ENCODE measurements around the gene HS1BP3. TPM values are rescaled to one million over a fixed set of nuclear protein-coding genes. Genes with fewer than 3 reads are reported as not detected.

Gene HS1BP3
- total and polyA plus RNA-seq, 2 of the 13 experiments (the other 11 are each of a cell fraction or from before 2014, with no cell fraction given) = 15.2 to 22.0 TPM

DNA sequence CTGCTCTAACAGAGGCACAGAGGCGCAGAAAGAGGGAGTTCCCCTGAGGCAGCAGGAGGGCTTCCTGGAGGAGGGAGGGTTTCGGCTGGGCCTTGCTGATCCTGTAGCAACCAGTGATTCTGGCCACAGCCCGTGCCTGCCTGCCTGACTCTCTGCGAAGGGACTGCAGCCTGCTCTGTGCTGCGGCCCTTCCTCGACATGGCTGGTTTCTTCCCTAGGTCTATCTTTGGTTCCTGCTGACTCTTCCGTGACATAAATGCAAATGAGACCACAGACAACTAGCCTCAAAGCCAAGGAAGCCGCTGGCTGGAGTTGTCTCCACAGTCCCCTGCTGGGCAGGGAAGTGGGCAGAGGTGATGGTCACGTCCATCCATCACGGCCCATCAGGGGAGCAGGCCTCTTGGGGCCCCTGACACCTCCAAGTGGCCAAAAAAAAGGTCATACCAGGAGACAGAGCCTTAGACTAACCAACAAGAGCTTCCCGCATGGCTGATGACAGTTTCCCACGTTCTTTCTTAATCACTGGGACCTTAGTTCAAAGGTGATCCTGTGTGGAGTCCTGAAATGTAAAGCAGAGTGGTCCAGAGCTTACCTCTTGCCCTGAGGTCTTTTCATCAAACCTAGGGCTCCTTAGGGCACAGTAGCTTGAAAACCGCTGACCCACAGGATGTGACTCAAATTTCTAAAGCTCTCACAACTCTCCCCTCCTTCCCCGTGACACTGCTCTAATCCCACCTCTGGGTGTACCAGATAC lies 55.3 kb downstream of the HS1BP3 start (continued):
- TF ChIP-seq, protein P1, sequence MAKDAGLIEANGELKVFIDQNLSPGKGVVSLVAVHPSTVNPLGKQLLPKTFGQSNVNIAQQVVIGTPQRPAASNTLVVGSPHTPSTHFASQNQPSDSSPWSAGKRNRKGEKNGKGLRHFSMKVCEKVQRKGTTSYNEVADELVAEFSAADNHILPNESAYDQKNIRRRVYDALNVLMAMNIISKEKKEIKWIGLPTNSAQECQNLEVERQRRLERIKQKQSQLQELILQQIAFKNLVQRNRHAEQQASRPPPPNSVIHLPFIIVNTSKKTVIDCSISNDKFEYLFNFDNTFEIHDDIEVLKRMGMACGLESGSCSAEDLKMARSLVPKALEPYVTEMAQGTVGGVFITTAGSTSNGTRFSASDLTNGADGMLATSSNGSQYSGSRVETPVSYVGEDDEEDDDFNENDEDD (CRISPR knock-in tag; IDR thresholded peaks at IDR 0.05; ENCODE audit: borderline replicate concordance) = no peak
- TF ChIP-seq, protein P2, sequence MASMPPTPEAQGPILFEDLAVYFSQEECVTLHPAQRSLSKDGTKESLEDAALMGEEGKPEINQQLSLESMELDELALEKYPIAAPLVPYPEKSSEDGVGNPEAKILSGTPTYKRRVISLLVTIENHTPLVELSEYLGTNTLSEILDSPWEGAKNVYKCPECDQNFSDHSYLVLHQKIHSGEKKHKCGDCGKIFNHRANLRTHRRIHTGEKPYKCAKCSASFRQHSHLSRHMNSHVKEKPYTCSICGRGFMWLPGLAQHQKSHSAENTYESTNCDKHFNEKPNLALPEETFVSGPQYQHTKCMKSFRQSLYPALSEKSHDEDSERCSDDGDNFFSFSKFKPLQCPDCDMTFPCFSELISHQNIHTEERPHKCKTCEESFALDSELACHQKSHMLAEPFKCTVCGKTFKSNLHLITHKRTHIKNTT (CRISPR knock-in tag; IDR thresholded peaks at IDR 0.05) = no peak
- TF ChIP-seq KLF11 (CRISPR knock-in tag; IDR thresholded peaks at IDR 0.05) (no peak), ZMYM3 (CRISPR knock-in tag; IDR thresholded peaks at IDR 0.05) (peak; percentile 52; the same call in 1 of the 2 replicates), MED13 (CRISPR knock-in tag; IDR thresholded peaks at IDR 0.05) (no peak), PHF21A (CRISPR knock-in tag; IDR thresholded peaks at IDR 0.05) (no peak), PHB2 (IDR thresholded peaks at IDR 0.05; ENCODE audit: partially characterized antibody) (no peak), ATAD3A (CRISPR knock-in tag; IDR thresholded peaks at IDR 0.05) (no peak), ZFP36L2 (CRISPR knock-in tag; IDR thresholded peaks at IDR 0.05) (no peak), ZNF550 (CRISPR knock-in tag; IDR thresholded peaks at IDR 0.05; ENCODE audit: borderline replicate concordance) (no peak), SRY (CRISPR knock-in tag; IDR thresholded peaks at IDR 0.05) (no peak), NR2F1 (CRISPR knock-in tag; IDR thresholded peaks at IDR 0.05) (peak in 1 of 2 experiments; percentile 38; a peak in 1 of 4 replicates), ZNF333 (CRISPR knock-in tag; IDR thresholded peaks at IDR 0.05; ENCODE audit: borderline replicate concordance) (no peak), CREB1 (IDR thresholded peaks at IDR 0.05) (no peak), CREB1 (CRISPR knock-in tag; IDR thresholded peaks at IDR 0.05) (no peak), ZKSCAN8 (CRISPR knock-in tag; IDR thresholded peaks at IDR 0.05; ENCODE audit: borderline replicate concordance) (no peak), MZF1 (CRISPR knock-in tag; IDR thresholded peaks at IDR 0.05; ENCODE audit: borderline replicate concordance) (no peak), HOXA3 (CRISPR knock-in tag; IDR thresholded peaks at IDR 0.05) (no peak), ZNF737 (CRISPR knock-in tag; IDR thresholded peaks at IDR 0.05; ENCODE audit: borderline replicate concordance) (no peak), ZFX (CRISPR knock-in tag; IDR thresholded peaks at IDR 0.05; ENCODE audit: low read depth) (peak; percentile 50; the same call in 1 of the 2 replicates)
- TF ChIP-seq, protein P3, sequence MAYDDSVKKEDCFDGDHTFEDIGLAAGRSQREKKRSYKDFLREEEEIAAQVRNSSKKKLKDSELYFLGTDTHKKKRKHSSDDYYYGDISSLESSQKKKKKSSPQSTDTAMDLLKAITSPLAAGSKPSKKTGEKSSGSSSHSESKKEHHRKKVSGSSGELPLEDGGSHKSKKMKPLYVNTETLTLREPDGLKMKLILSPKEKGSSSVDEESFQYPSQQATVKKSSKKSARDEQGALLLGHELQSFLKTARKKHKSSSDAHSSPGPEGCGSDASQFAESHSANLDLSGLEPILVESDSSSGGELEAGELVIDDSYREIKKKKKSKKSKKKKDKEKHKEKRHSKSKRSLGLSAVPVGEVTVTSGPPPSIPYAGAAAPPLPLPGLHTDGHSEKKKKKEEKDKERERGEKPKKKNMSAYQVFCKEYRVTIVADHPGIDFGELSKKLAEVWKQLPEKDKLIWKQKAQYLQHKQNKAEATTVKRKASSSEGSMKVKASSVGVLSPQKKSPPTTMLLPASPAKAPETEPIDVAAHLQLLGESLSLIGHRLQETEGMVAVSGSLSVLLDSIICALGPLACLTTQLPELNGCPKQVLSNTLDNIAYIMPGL (CRISPR knock-in tag; IDR thresholded peaks at IDR 0.05; ENCODE audit: borderline replicate concordance in 1 of 2, low read depth in 1 of 2) = no peak
- TF ChIP-seq, protein P4, sequence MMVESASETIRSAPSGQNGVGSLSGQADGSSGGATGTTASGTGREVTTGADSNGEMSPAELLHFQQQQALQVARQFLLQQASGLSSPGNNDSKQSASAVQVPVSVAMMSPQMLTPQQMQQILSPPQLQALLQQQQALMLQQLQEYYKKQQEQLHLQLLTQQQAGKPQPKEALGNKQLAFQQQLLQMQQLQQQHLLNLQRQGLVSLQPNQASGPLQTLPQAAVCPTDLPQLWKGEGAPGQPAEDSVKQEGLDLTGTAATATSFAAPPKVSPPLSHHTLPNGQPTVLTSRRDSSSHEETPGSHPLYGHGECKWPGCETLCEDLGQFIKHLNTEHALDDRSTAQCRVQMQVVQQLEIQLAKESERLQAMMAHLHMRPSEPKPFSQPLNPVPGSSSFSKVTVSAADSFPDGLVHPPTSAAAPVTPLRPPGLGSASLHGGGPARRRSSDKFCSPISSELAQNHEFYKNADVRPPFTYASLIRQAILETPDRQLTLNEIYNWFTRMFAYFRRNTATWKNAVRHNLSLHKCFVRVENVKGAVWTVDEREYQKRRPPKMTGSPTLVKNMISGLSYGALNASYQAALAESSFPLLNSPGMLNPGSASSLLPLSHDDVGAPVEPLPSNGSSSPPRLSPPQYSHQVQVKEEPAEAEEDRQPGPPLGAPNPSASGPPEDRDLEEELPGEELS (CRISPR knock-in tag; IDR thresholded peaks at IDR 0.05) = no peak

Data from HepG2 (cell line).